Activated T-cell treated with anti-CD3 and anti-CD28 coated beads, Interleukin-2, amount 50 U/mL, for 48 hours (primary cell): ENCODE measurements around the gene IFITM2.
"Not testable (repeated sequence)": the region's sequence is repeated elsewhere in the genome, so short reads cannot be mapped to it uniquely, and the experiment has no call there.

Experiments
- DNase-seq, 2 experiments: peaks; one replicate each; pipeline ENCODE4 v3.0.0-alpha.2; 2020

IFITM2 gene

GRCh38 chr11:309979-310572 lies 2.5 kb downstream of the IFITM2 start:
- peak in 1 of 2 experiments; percentile 37 for DNase-seq

- DNase-seq: peak in 1 of 2 experiments; percentile 55
Observed at GRCh38 chr11:311013-311748, 3.6 kb downstream of the IFITM2 start.

- peak; percentile 66 to 69 for DNase-seq
Observed at GRCh38 chr11:312092-312816, 4.6 kb downstream of the IFITM2 start.

DNA sequence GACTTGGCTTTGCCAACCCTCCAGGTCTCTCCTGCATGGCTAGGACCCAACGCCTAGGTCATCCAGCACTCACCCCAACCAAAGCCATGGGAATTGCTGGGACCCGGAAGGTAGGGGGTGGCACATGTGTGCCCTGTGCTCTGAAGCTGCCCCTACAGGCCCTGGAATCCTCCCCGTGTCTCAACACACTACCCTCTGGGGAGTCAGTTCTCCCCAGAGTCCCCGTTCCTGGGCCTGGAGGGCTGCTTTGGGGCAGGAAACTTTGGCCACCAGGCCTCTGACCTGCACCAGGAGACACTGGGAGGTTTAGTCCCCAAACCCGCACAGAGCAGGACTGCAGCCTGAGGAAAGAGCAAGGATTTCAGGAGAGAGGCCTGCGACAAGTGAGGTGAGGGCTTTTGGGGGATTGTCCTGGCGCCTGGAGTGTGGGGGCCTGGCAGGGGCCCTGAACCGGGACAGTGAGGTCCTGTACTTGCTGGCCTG lies 5.7 kb downstream of the IFITM2 start:
- peak in 1 of 2 experiments; percentile 59 for DNase-seq

DNA sequence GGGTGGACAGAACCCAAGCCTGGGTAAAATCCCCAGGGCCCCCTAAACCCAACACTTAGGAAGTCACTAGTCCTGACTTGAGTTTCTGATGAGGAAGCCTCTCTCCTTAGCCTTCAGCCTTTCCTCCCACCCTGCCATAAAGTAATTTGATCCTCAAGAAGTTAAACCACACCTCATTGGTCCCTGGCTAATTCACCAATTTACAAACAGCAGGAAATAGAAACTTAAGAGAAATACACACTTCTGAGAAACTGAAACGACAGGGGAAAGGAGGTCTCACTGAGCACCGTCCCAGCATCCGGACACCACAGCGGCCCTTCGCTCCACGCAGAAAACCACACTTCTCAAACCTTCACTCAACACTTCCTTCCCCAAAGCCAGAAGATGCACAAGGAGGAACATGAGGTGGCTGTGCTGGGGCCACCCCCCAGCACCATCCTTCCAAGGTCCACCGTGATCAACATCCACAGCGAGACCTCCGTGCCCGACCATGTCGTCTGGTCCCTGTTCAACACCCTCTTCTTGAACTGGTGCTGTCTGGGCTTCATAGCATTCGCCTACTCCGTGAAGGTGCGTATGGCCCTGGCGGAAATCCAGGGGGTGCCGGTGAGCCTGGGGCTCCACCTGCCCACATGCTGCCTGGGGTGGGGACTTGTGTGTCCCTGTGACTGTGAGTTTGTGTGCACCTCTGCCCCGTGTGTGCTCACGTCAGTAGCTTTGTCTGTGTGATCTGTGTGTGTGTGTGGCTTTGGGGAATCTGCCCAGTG lies 6.4 kb downstream of the IFITM2 start, which contains the start of gene IFITM1:
Gene IFITM1 (plus strand): TSS at position 254 of the 767 bp plus-strand sequence. CDS start 131 bp downstream, at position 385.
- peak; percentile 74 to 76 for DNase-seq

GRCh38 chr11:314554-314875 lies 6.9 kb downstream of the IFITM2 start:
- peak; percentile 54 to 57 for DNase-seq

DNA sequence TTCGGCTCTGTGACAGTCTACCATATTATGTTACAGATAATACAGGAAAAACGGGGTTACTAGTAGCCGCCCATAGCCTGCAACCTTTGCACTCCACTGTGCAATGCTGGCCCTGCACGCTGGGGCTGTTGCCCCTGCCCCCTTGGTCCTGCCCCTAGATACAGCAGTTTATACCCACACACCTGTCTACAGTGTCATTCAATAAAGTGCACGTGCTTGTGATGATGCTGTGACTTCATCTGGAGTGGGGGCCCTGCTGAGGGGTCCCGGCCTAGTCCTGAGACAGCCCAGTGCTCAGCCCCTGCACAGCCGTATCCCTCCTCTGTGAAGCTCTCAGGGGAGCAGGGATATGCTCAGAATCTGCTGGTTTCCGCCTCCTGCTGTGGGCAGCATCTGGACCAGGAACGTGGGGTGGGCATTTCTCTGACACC lies 7.5 kb downstream of the IFITM2 start:
- DNase-seq: peak; percentile 54 to 55

DNA sequence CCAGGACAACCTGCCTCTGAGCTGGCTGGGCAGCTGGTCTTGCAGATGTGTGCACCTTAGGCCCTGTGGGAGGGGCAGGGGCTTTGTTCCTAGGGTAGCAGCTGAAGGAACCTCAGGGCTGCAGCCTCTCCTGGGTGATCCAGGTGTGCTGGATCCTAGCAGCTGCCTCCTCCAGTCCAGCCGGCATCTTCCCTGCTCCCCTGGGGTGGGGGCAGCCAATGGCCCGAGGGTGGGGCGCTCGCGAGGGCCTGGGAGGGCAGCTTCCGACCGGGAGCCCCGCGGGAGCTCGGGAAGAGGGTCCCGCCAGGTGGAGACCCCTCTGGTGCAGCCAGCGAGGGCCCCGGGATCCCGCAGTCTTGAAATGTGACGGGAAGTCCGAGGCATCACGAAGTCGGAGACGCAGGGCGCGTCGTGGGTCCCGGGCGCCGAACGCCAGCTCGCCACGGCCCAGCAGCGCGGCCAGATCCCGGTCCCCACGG lies 7.9 kb downstream of the IFITM2 start:
- peak in 1 of 2 experiments; percentile 48 for DNase-seq

DNA sequence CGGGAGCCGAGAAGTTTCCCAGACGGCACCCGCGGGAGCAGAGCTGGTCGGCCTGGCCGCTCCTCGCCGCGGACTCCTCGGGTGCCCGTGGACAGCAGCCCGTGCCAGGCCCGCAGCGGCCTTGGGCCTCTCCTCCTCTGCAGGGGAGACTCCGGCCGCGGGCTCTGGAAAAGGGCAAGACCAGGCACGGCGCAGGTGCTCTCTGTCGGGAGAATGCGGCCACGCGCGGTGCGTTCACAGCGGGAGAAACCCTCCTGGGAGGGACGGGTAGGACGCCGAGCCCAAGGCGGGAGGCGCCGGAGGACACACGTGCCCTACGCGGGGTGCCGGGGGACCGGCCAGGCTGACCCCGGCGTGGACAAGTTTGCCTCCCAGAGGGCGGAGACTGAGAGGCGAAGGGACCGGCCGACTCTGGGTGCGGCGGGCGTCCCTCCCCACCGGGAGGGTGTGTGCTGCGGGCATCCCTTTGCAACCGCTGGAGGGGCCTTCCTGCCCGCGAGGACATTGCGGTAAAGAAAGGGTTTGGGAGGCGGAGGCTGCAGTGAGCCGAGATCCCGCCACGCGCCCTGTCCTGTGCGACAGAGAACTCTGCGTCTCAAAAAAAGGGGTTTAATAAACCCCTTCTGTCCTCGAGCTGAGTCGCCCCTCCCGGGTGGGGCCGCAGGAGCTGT lies 8.6 kb downstream of the IFITM2 start:
- DNase-seq: peak; percentile 57 to 63

GRCh38 chr11:316891-317301 lies 9.3 kb downstream of the IFITM2 start:
- DNase-seq: no peak

GRCh38 chr11:317668-318404 lies 10.2 kb downstream of the IFITM2 start:
- peak; percentile 59 to 60 for DNase-seq

DNA sequence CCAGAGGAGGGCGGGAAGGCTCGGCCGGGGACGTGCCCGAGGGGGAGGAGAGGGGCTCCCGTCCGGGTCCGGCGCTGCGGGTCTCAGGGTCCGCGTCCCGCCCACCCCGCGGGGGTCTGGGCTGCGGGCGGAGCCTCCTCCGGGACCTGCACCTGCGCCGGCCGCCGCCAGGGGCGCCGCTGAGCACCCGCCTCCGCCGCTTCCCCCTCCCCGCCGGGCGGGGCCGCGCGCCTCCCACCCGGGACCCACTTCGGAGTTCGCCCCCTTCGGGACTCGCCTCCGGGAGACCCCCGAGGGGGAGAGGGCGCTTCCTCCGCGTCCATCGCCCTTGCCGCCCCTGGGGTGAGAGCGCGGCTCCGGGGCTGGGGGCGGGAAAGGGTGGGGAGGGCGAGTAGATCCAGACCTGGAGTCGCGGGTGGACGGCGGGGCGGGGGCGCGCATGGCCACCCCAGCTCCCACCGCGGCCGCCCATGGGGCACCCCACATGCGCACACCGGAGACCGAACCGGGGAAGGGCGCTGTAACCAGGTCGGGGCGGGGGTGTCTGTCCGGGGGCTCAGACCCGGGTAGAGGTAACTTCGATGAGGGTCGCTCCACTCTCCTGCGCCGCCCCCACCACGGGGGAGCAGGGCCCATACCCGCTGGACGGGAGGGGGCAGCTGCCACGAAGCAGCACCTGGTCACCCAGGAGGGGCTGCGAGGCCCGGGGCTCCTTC lies 10.9 kb downstream of the IFITM2 start:
- DNase-seq: not testable (repeated sequence)

GRCh38 chr11:319121-319887 lies 11.7 kb downstream of the IFITM2 start:
- DNase-seq: peak; percentile 58 to 65

DNA sequence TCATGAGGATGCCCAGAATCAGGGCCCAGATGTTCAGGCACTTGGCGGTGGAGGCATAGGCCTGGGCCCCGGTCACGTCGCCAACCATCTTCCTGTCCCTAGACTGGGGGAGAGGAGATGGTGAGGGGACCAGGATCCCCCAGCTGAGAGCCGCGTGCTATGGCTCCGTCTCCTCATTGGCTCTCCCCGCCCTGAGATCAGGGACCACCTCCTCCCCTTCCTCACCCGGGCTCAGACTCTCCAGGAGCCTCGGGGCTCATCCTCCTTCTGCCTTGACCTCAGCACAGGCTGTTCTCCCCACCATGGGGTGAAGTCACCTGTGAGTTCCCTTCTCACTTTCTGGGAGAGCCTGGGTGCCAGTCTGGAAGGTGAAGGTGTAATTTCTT lies 12.3 kb downstream of the IFITM2 start:
- DNase-seq: peak; percentile 47 to 56

GRCh38 chr11:324156-324555 lies 16.5 kb downstream of the IFITM2 start:
- no peak for DNase-seq

GRCh38 chr11:324593-325517 lies 17.2 kb downstream of the IFITM2 start:
- DNase-seq: not testable (repeated sequence)

DNA sequence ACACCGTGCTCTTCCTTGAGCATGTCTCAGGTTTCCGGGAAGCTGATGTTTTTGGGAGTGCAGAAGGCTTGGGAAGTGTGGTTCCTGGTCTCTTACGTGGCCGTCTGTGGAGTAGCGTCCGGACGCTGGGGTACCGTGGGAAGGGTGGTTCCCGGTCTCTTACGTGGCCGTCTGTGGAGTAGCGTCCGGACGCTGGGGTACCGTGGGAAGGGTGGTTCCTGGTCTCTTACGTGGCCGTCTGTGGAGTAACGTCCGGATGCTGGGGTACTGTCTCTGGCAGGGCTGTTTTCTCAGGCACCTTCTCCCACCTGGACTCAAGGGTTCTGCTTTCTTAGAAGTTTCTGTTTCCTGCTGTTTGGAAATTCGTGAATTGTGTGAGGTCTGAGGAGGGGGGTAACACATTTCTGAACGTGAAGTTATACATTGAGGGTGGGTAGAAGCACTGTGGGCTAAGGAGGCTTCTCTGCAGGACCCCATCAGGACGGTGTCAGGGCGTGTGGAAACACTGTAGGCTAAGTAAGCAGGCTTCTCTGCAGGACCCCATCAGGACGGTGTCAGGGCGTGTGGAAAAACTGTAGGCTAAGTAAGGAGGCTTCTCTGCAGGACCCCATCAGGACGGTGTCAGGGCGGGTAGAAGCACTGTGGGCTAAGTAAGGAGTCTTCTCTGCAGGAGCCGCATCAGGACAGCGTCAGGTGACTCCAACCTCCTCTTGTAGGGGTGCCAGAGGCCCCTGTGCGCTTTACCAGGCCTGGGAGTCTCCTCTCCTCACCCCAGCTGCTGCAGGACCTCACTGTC lies 18.4 kb downstream of the IFITM2 start:
- DNase-seq: peak in 1 of 2 experiments; percentile 56

DNA sequence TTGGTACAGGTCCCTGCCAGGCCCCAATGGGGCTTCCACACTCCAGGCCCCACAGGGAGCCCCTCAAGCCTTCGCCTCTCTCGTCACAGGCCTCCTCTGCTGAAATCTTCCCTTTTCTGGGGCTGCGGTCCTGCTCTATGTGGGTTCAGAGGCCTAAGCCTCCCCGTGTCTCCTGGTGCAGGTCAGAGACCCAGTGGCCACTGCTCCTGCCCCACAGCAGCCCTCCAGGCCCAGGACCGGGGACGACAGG lies 18.9 kb downstream of the IFITM2 start:
- DNase-seq: no peak
